SK-N-SH (cell line): ENCODE results near the gene KIF3C.

Source experiments
- CTCF ChIP-seq: fragments of 200-600 bp; sonication (generic); IDR thresholded peaks from 2 replicates; pipeline ENCODE4 v1.6.1; 2017; ENCODE audit warnings: antibody characterized with exemption, mild to moderate bottlenecking, moderate library complexity
- EP300 ChIP-seq, 2 experiments: IDR thresholded peaks; 2 replicates each; pipeline versions ENCODE4 v1.4.0 to v1.6.1; 2012; ENCODE audit warnings: borderline replicate concordance in 1 of 2, low read depth in 1 of 2, low read length in 1 of 2
- GABPA ChIP-seq: IDR thresholded peaks from 2 replicates; pipeline ENCODE4 v1.4.0; 2012; ENCODE audit warnings: low read depth, mild to moderate bottlenecking
- NRF1 ChIP-seq: IDR thresholded peaks from 2 replicates; pipeline ENCODE4 v1.6.1; 2012; ENCODE audit warnings: low read depth, mild to moderate bottlenecking, low read length
- ZBTB33 ChIP-seq: IDR thresholded peaks from 2 replicates; pipeline ENCODE4 v1.4.0; 2012; ENCODE audit warnings: low read depth, borderline replicate concordance

- TF ChIP-seq CTCF (no peak), EP300 (IDR thresholded peaks at IDR 0.05; ENCODE audit: borderline replicate concordance in 1 of 2, low read depth in 1 of 2, low read length in 1 of 2) (no peak), ZBTB33 (no peak), NRF1 (no peak), GABPA (no peak)
Measured at GRCh38 chr2:25941042-25941441, 41.3 kb downstream of the KIF3C start.
